Thoracic aorta (tissue), 2 donors: Measurements from ENCODE around the gene ROBO1. TPM values are rescaled to one million over a fixed set of nuclear protein-coding genes. Genes with fewer than 3 reads are reported as not detected.

Experiments
- ATAC-seq: fragments of 150-250 bp; one replicate; pipeline ENCODE4 v1.8.0; 2017; ENCODE audit warnings: low read depth; ENCODE audit not compliant: insufficient number of reproducible peaks, low FRiP score
- DNase-seq: peaks from one replicate; pipeline ENCODE4 v3.0.0-alpha.2; 2020; ENCODE audit warnings: low spot score
- H3K27ac ChIP-seq, 2 donors: fragments of 200-600 bp; sonication (generic); 1 replicate in 1 of 2; 2 replicates in 1 of 2; pipeline ENCODE4 v1.5.1; 2016; ENCODE audit warnings: mild to moderate bottlenecking in 2 of 2, moderate library complexity in 2 of 2
- H3K27me3 ChIP-seq: fragments of 200-600 bp; sonication (generic); replicated peaks from 2 replicates; pipeline ENCODE4 v1.6.0; 2016; ENCODE audit warnings: mild to moderate bottlenecking; ENCODE audit not compliant: insufficient read depth
- H3K36me3 ChIP-seq: fragments of 200-600 bp; sonication (generic); one replicate; pipeline ENCODE4 v1.5.1; 2016
- H3K4me1 ChIP-seq, 2 donors: fragments of 200-600 bp; sonication (generic); 1 replicate in 1 of 2; 2 replicates in 1 of 2; pipeline versions ENCODE4 v1.5.1 to v1.6.0; 2016; ENCODE audit warnings: low read depth in 2 of 2, mild to moderate bottlenecking in 1 of 2; ENCODE audit not compliant: control insufficient read depth in 1 of 2
- H3K4me3 ChIP-seq: fragments of 200-600 bp; sonication (generic); 2 replicates; pipeline ENCODE4 v1.5.1; 2016; ENCODE audit warnings: mild to moderate bottlenecking
- H3K9me3 ChIP-seq: fragments of 200-600 bp; sonication (generic); 2 replicates; pipeline ENCODE4 v1.5.1; 2016
- total RNA-seq, 2 donors: library from RNA; depleted of rRNA; stranded (reverse); fragments of >200 nt; gene quantifications; one replicate each; pipeline versions ENCODE4 v1.1.0 to v1.2.3, GENCODE V29; 2016
- TF ChIP-seq, protein P1 (sequence below): fragments of 200-600 bp; sonication (generic); IDR thresholded peaks from one replicate; pipeline ENCODE4 v1.5.1; 2019; ENCODE audit warnings: antibody characterized with exemption

ROBO1 gene
- total RNA-seq, 2 donors from 2014 or later = 13.3 to 24.4 TPM

DNA sequence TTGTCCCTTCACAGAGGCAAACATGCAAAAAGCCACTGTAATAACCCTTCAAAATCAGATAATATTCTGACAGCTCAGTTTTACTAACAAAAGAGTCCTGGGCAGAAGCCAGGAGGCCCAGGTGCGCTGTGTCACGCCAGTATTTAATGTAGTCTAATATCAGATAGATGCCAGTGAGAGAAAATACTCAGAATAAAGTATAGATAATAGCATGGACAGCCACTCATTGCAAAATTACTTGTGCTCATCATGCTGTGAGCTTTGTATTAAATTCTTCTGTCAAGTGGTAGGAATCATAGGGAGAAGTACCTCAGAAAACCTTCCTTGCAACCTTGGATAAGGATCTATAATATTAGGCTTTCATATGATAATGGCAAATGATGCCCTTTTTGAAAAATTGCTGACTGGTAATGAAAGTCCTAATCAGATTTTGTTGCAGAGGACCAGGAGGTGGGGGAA, 1154.3 kb downstream of the ROBO1 start:
- Histone ChIP-seq H3K36me3 (peaks cover 9% of the 10 kb centered on the region), H3K4me3 (no peak overlapping the region), H3K27ac (no peak overlapping the region), H3K27me3 (no peaks in the 10 kb centered on the region), H3K9me3 (no peaks in the 10 kb centered on the region), H3K4me1 (no peaks in the 10 kb centered on the region)
- no peak for ATAC-seq
- TF ChIP-seq, protein P1, sequence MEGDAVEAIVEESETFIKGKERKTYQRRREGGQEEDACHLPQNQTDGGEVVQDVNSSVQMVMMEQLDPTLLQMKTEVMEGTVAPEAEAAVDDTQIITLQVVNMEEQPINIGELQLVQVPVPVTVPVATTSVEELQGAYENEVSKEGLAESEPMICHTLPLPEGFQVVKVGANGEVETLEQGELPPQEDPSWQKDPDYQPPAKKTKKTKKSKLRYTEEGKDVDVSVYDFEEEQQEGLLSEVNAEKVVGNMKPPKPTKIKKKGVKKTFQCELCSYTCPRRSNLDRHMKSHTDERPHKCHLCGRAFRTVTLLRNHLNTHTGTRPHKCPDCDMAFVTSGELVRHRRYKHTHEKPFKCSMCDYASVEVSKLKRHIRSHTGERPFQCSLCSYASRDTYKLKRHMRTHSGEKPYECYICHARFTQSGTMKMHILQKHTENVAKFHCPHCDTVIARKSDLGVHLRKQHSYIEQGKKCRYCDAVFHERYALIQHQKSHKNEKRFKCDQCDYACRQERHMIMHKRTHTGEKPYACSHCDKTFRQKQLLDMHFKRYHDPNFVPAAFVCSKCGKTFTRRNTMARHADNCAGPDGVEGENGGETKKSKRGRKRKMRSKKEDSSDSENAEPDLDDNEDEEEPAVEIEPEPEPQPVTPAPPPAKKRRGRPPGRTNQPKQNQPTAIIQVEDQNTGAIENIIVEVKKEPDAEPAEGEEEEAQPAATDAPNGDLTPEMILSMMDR = no peak
- DNase-seq = no peak

DNA sequence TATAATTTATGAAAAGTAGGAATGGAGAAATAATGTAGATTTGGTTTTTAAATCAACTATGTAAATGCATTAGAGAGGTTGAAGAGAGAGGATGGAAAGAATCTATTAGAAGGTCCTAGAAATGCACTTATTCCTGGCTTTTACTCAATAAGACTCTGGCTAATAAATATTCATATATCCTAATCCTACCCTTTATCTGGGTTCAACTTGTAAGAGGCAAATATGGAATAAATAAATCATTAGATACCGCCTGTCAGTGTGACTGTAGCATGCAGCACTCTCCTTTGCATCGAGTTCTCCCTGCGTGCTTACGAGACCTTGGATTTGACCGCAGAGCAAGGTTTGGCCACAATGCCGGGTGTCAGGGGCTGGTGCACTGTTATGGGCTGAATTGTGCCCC, 1156.5 kb downstream of the ROBO1 start:
- Histone ChIP-seq H3K27ac (no peak overlapping the region), H3K9me3 (no peaks in the 10 kb centered on the region), H3K27me3 (no peaks in the 10 kb centered on the region), H3K4me1 (no peaks in the 10 kb centered on the region), H3K4me3 (no peak overlapping the region), H3K36me3 (peaks cover 5% of the 10 kb centered on the region)
- TF ChIP-seq, protein P1 = no peak
- DNase-seq (no peak), ATAC-seq (no peak)

DNA sequence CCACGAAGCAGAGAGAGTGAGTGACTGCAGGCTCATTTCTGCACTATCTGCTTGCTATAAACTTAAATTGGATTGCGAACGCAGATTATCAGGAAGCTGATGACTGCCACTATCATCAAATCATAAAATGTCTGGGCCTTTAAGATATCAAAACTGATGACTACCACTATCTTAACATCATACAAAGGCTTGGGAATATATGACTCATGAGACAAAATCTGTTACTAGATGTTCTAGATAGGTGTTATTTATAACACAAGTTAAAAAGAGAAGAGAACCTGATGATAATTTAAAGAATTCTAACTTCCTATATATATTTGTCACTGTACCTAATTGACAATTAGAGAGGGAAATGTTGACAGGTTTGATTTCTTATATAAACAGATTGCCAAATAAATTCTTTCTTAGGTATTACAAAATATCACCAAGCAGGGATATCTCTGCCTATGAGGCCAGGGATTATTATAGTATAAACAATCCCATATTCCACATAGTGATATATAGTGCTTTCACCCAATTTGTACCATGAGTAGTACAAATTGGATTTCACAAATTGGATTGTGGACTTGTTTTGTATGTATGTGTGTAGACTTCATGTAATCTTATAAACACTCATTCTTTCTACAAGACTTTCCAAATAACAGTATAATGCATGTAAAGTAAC, 1157.2 kb downstream of the ROBO1 start:
- TF ChIP-seq, protein P1 = no peak
- no peaks in the 10 kb centered on the region for H3K9me3 ChIP-seq
- ATAC-seq (no peak), DNase-seq (no peak)
- H3K36me3 ChIP-seq = peaks cover 5% of the 10 kb centered on the region
- no peak overlapping the region for H3K27ac ChIP-seq
- no peaks in the 10 kb centered on the region for H3K4me1 ChIP-seq
- H3K4me3 ChIP-seq = no peak overlapping the region
- no peaks in the 10 kb centered on the region for H3K27me3 ChIP-seq

DNA sequence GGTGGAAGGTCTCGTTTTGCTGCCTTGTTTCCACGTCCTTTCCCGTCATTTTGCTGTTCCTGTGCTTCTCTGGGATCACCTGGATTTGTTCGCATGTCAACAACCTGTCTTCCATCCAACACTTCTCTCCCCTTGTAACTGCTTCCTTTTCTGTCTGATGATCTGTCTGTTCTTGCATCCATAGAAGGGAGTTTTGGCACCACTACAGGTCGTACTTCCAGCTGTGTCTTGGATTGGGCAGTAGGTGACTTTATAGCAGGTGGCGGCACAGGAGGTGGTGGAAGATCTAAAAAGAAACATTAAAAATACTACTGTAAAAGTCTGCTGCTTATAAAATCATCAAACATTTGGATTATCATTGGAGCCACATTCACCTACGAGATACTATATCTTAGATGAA, 1161.0 kb downstream of the ROBO1 start:
- H3K9me3 ChIP-seq = no peaks in the 10 kb centered on the region
- H3K36me3 ChIP-seq = no peaks in the 10 kb centered on the region
- H3K4me3 ChIP-seq = no peak overlapping the region
- H3K27ac ChIP-seq = no peak overlapping the region
- DNase-seq = no peak
- no peaks in the 10 kb centered on the region for H3K4me1 ChIP-seq
- H3K27me3 ChIP-seq = no peaks in the 10 kb centered on the region
- ATAC-seq = no peak
- TF ChIP-seq, protein P1 = no peak

DNA sequence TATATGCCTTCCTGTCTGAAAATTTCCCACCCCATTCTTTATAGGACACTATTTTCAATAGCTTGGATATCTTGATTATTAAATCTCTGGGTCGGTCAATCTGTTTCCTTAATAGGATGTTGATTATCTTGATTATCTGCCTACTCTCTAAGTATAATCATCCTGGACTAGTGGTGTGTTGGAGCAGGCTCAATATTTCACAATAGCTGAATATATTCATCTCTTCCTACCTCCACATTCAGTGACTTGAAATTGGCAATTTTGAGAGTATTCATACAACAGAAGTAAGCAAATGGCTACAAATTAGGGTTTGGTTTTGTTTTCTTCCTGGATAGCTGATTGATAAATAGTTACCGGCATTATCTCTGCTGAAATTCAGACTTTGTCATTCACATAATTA, 1162.6 kb downstream of the ROBO1 start:
- H3K4me1 ChIP-seq = no peaks in the 10 kb centered on the region
- H3K9me3 ChIP-seq = no peaks in the 10 kb centered on the region
- ATAC-seq (no peak), DNase-seq (no peak)
- H3K4me3 ChIP-seq = no peak overlapping the region
- TF ChIP-seq, protein P1 = no peak
- no peaks in the 10 kb centered on the region for H3K27me3 ChIP-seq
- no peak overlapping the region for H3K27ac ChIP-seq
- no peaks in the 10 kb centered on the region for H3K36me3 ChIP-seq
